HepG2 (cell line): Measurements from ENCODE around the gene GSTM4. TPM values are rescaled to one million over a fixed set of nuclear protein-coding genes. Genes with fewer than 3 reads are reported as not detected.
"Not testable (repeated sequence)": the region's sequence is repeated elsewhere in the genome, so short reads cannot be mapped to it uniquely, and the experiment has no call there.

Experiments used
- ATAC-seq: fragments of 200-7000 bp; cut with Tn5 transposase; 3 replicates; pipeline ENCODE4 v1.9.1; 2020; ENCODE audit warnings: mild to moderate bottlenecking, moderate library complexity
- BruUV-seq: library from RNA; stranded (reverse); fragments of 400-500 nt; replicated peaks from 2 replicates; lab custom pipeline; 2021; lab: Mats Ljungman, UMichigan
- CTCF ChIA-PET: fragments of 300-600 bp; formaldehyde crosslinking; extraction: SDS; loops from one replicate; lab custom pipeline; 2021; ENCODE audit warnings: low total read pairs, inconsistent platforms, low intra/inter-chr PET ratio; lab: Yijun Ruan, JAX
- POLR2A ChIA-PET: fragments of 350-600 bp; sonication (Branson Sonifier 250); formaldehyde crosslinking; loops from one replicate; lab custom pipeline; 2020; ENCODE audit warnings: antibody characterized with exemption, inconsistent platforms; lab: Yijun Ruan, JAX
- DNase-seq: peaks from one replicate; pipeline ENCODE4 v3.0.0-alpha.2; 2015; ENCODE audit warnings: low spot score
- FAIRE-seq: peaks from 3 replicates; lab custom pipeline; 2011; peaks lifted over from hg19 to GRCh38; lab: Jason Lieb, UNC
- H2AFZ ChIP-seq: one replicate; pipeline ENCODE4 v1.6.1; 2011; ENCODE audit warnings: low read length, inconsistent platforms
- H3K27ac ChIP-seq: fragments of 300-600 bp; 3 replicates; pipeline ENCODE4 v1.8.0; 2011; ENCODE audit warnings: mixed run types, mild to moderate bottlenecking, mixed read lengths, low read length, inconsistent platforms; ENCODE audit not compliant: insufficient read depth; ENCODE audit errors: extremely low read length
- H3K27me3 ChIP-seq, 2 experiments: fragments of 200-600 bp in 1 of 2; 2 replicates in 1 of 2; 3 replicates in 1 of 2; pipeline versions ENCODE4 v1.6.0 to v1.8.0; 2011; ENCODE audit warnings: low read length in 2 of 2, mild to moderate bottlenecking in 2 of 2, moderate library complexity in 2 of 2, inconsistent platforms in 1 of 2; ENCODE audit not compliant: insufficient read depth in 2 of 2, control insufficient read depth in 1 of 2
- H3K36me3 ChIP-seq, 2 experiments: fragments of 200-600 bp in 1 of 2; replicated peaks in 1 of 2; 2 replicates in 1 of 2; 3 replicates in 1 of 2; pipeline versions ENCODE4 v1.5.1 to v1.8.0; 2011; ENCODE audit warnings: low read length in 2 of 2, inconsistent platforms in 1 of 2; ENCODE audit not compliant: insufficient read depth in 2 of 2, control insufficient read depth in 1 of 2
- H3K4me1 ChIP-seq: 2 replicates; pipeline ENCODE4 v1.5.1; 2012; ENCODE audit warnings: low read length, inconsistent platforms; ENCODE audit not compliant: insufficient read depth
- H3K4me2 ChIP-seq: 2 replicates; pipeline ENCODE4 v1.6.0; 2011; ENCODE audit warnings: low read depth, low read length, inconsistent platforms
- H3K4me3 ChIP-seq, 3 experiments: fragments of 200-600 bp in 1 of 3; sonication (generic), shearing (Covaris generic) in 1 of 3; replicated peaks in 1 of 3; 2 replicates each; pipeline ENCODE4 v1.5.1; 2011 to 2016; ENCODE audit warnings: low read length in 3 of 3, inconsistent platforms in 2 of 3, low read depth in 2 of 3, mild to moderate bottlenecking in 2 of 3, control low read depth in 1 of 3, mixed read lengths in 1 of 3; ENCODE audit not compliant: insufficient read depth in 1 of 3
- H3K79me2 ChIP-seq: one replicate; pipeline ENCODE4 v1.6.1; 2011; ENCODE audit warnings: low read length, inconsistent platforms; ENCODE audit not compliant: insufficient read depth
- H3K9ac ChIP-seq: 2 replicates; pipeline ENCODE4 v1.6.0; 2011; ENCODE audit warnings: mild to moderate bottlenecking, low read depth, low read length, inconsistent platforms; ENCODE audit not compliant: insufficient read depth
- H3K9me3 ChIP-seq: 2 replicates; pipeline ENCODE4 v1.5.1; 2012; ENCODE audit warnings: mild to moderate bottlenecking, low read length
- H4K20me1 ChIP-seq: 2 replicates; pipeline ENCODE4 v1.6.0; 2011; ENCODE audit warnings: inconsistent platforms, mild to moderate bottlenecking, low read length, moderate library complexity; ENCODE audit not compliant: insufficient read depth
- WGBS: methylation state at CpG from one replicate; pipeline ENCODE4 v1.1.6; 2017; ENCODE audit warnings: low lambda C conversion rate; 5-methylcytosine and 5-hydroxymethylcytosine counted together
- in situ Hi-C: cut with HindIII; loops from 2 replicates; pipeline ENCODE4 v1.10.0; 2017; ENCODE audit warnings: low pct_unique_long_range_greater_than_20kb; ENCODE audit not compliant: extremely low pct_ligation_motif_present
- intact Hi-C: fragments of 100-400 bp; cut with micrococcal nuclease; formaldehyde crosslinking; loops from one replicate; pipeline ENCODE4 v1.10.0; 2022; ENCODE audit not compliant: unreplicated experiment
- polyA plus RNA-seq, 8 experiments: library from polyadenylated mRNA; depleted of rRNA in 3 of 8; stranded (reverse) in 7 of 8; unstranded in 1 of 8; fragments of >200 nt; fragmentation: Illumina TruSeq in 4 of 8; extraction: Trizol in 4 of 8; gene quantifications; 2 replicates each; pipeline versions ENCODE4 v1.2.1 to v1.2.3, GENCODE V29; 2011 to 2016; ENCODE audit warnings: low read depth in 4 of 8, missing spikeins in 1 of 8, mixed read lengths in 1 of 8; ENCODE audit not compliant: insufficient read depth in 1 of 8
- total RNA-seq, 5 experiments: library from RNA; depleted of rRNA; stranded (reverse); fragments of >200 nt; fragmentation: Illumina TruSeq; extraction: Trizol; gene quantifications; 2 replicates each; pipeline ENCODE4 v1.2.3, GENCODE V29; 2016; ENCODE audit warnings: low read depth in 1 of 5

GSTM4 gene
- total and polyA plus RNA-seq, 2 of the 13 experiments (the other 11 are each of a cell fraction or from before 2014, with no cell fraction given), result 25.3 to 40.8 TPM

GRCh38 chr1:109684777-109685176, 28.9 kb downstream of the GSTM4 start:
- H3K4me2 ChIP-seq, FAIRE-seq, ATAC-seq, H3K9ac ChIP-seq, POLR2A ChIA-PET, H3K4me1 ChIP-seq, intact Hi-C loops, DNase-seq, H4K20me1 ChIP-seq, H3K9me3 ChIP-seq, BruUV-seq, H3K4me3 ChIP-seq, H3K27me3 ChIP-seq, H3K79me2 ChIP-seq, H3K36me3 ChIP-seq, in situ Hi-C loops, H2AFZ ChIP-seq, CTCF ChIA-PET, H3K27ac ChIP-seq: not testable (repeated sequence)
- WGBS, result 30% methylated on average over 6 of the region's 6 CpGs

- in situ Hi-C loops, BruUV-seq, ATAC-seq, H3K36me3 ChIP-seq, H4K20me1 ChIP-seq, DNase-seq, H3K4me3 ChIP-seq, CTCF ChIA-PET, H3K79me2 ChIP-seq, FAIRE-seq, H3K27me3 ChIP-seq, POLR2A ChIA-PET, intact Hi-C loops, H3K9ac ChIP-seq, H3K9me3 ChIP-seq, H3K4me1 ChIP-seq, H3K27ac ChIP-seq, H2AFZ ChIP-seq, H3K4me2 ChIP-seq: not testable (repeated sequence)
- no CpG with 5 or more reads among the region's 1 CpG for WGBS
Measured at GRCh38 chr1:109685399-109685798, 29.5 kb downstream of the GSTM4 start.

GRCh38 chr1:109685890-109686289, 30.0 kb downstream of the GSTM4 start:
- H3K4me2 ChIP-seq, BruUV-seq, H3K36me3 ChIP-seq, H2AFZ ChIP-seq, H3K9me3 ChIP-seq, in situ Hi-C loops, H3K9ac ChIP-seq, H3K4me1 ChIP-seq, POLR2A ChIA-PET, H3K79me2 ChIP-seq, H4K20me1 ChIP-seq, ATAC-seq, CTCF ChIA-PET, intact Hi-C loops, H3K27ac ChIP-seq, H3K4me3 ChIP-seq, DNase-seq, FAIRE-seq, H3K27me3 ChIP-seq: not testable (repeated sequence)
- 0% methylated on average over 1 of the region's 4 CpGs for WGBS

GRCh38 chr1:109687109-109687508, 31.2 kb downstream of the GSTM4 start:
- in situ Hi-C loops, CTCF ChIA-PET, FAIRE-seq, intact Hi-C loops, H2AFZ ChIP-seq, H3K4me1 ChIP-seq, H3K27ac ChIP-seq, H4K20me1 ChIP-seq, DNase-seq, H3K9me3 ChIP-seq, BruUV-seq, ATAC-seq, POLR2A ChIA-PET, H3K36me3 ChIP-seq, H3K27me3 ChIP-seq, H3K9ac ChIP-seq, H3K4me2 ChIP-seq, H3K79me2 ChIP-seq, H3K4me3 ChIP-seq: not testable (repeated sequence)
- WGBS, result 100% methylated on average over 3 of the region's 11 CpGs
